ENCODE data around the gene RBM25. TPM values are rescaled to one million over a fixed set of nuclear protein-coding genes. Genes with fewer than 3 reads are reported as not detected.

RBM25 gene
- total and polyA plus RNA-seq, 3 donors from 2014 or later = 30.6 to 132 (median 113) TPM

GRCh38 chr14:73100334-73100733, 42.0 kb downstream of the RBM25 start:
- Histone ChIP-seq H3K27me3 (no peaks in the 10 kb centered on the region), H3K4me1 (no peaks in the 10 kb centered on the region), H3K9me3 (no peaks in the 10 kb centered on the region), H3K4me3 (no peak overlapping the region), H3K36me3 (ENCODE audit: low read depth, missing control alignments) (no peaks in the 10 kb centered on the region), H3K27ac (no peak overlapping the region)
- no peak for DNase-seq
- intact Hi-C loops (cut with DNase I; ENCODE audit: low total_unique reads) = no loop called here
- no peak for TF ChIP-seq POLR2A (IDR thresholded peaks at IDR 0.05)
- TF ChIP-seq, protein P1, sequence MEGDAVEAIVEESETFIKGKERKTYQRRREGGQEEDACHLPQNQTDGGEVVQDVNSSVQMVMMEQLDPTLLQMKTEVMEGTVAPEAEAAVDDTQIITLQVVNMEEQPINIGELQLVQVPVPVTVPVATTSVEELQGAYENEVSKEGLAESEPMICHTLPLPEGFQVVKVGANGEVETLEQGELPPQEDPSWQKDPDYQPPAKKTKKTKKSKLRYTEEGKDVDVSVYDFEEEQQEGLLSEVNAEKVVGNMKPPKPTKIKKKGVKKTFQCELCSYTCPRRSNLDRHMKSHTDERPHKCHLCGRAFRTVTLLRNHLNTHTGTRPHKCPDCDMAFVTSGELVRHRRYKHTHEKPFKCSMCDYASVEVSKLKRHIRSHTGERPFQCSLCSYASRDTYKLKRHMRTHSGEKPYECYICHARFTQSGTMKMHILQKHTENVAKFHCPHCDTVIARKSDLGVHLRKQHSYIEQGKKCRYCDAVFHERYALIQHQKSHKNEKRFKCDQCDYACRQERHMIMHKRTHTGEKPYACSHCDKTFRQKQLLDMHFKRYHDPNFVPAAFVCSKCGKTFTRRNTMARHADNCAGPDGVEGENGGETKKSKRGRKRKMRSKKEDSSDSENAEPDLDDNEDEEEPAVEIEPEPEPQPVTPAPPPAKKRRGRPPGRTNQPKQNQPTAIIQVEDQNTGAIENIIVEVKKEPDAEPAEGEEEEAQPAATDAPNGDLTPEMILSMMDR (IDR thresholded peaks at IDR 0.05) = no peak
- 90 to 92% methylated on average over 4 of the region's 4 CpGs for WGBS, 2 donors

- Histone ChIP-seq H3K4me1 (no peaks in the 10 kb centered on the region), H3K36me3 (ENCODE audit: low read depth, missing control alignments) (no peaks in the 10 kb centered on the region), H3K9me3 (no peaks in the 10 kb centered on the region), H3K27ac (no peak overlapping the region), H3K27me3 (no peaks in the 10 kb centered on the region), H3K4me3 (no peak overlapping the region)
- DNase-seq = no peak
- WGBS, 2 donors = 95% methylated on average over 27 of the region's 27 CpGs
- TF ChIP-seq POLR2A (IDR thresholded peaks at IDR 0.05) = no peak
- TF ChIP-seq, protein P1 (IDR thresholded peaks at IDR 0.05) = no peak
- intact Hi-C loops (cut with DNase I; ENCODE audit: low total_unique reads) = no loop called here
Observed at GRCh38 chr14:73102806-73103497, 44.6 kb downstream of the RBM25 start.

DNA sequence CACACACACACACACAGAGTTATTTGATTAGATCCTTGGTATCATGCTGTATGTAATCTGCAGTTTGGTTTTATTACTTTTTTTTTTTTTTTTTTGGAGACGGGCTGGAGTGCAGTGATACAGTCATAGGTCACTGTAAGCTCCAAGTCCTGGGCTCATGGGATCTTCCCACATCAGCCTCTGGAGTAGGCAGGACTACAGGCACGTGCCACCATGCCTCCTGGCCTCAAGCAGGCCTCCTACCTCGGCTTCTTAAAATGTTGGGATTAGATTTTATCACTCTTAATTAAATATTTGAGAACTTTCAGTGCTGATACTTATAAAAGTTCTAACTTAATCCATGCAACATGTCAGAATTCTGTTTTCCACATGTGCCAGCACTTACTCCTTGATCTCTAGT, 46.7 kb downstream of the RBM25 start:
- intact Hi-C loops (cut with DNase I; ENCODE audit: low total_unique reads) = no loop called here
- H3K36me3 ChIP-seq (ENCODE audit: low read depth, missing control alignments) = no peaks in the 10 kb centered on the region
- WGBS, 2 donors = 90 to 91% methylated on average over 3 of the region's 3 CpGs

DNA sequence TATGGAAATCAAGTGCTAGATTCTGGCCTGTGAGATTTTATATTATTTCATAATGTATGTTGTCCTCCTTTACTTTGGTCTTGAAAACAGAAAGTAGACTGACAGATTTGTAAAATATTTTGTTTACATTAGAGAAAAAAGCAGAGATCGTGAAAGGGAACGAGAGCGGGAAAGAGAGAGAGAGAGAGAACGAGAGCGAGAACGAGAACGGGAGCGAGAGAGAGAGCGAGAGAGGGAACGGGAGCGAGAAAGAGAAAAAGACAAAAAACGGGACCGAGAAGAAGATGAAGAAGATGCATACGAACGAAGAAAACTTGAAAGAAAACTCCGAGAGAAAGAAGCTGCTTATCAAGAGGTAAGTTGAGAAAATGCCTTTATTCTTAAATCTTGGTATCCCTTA, 47.4 kb downstream of the RBM25 start:
- no peak for DNase-seq
- Histone ChIP-seq H3K9me3 (no peaks in the 10 kb centered on the region), H3K36me3 (ENCODE audit: low read depth, missing control alignments) (no peaks in the 10 kb centered on the region), H3K27me3 (no peaks in the 10 kb centered on the region), H3K4me3 (no peak overlapping the region), H3K27ac (no peak overlapping the region), H3K4me1 (no peaks in the 10 kb centered on the region)
- TF ChIP-seq, protein P1 (IDR thresholded peaks at IDR 0.05) = no peak
- TF ChIP-seq POLR2A (IDR thresholded peaks at IDR 0.05) = no peak
- intact Hi-C loops (cut with DNase I; ENCODE audit: low total_unique reads) = no loop called here
- 94 to 95% methylated on average over 16 of the region's 16 CpGs for WGBS, 2 donors

More for the DNA sequence above, 46.7 kb downstream of the RBM25 start:
- no peak overlapping the region for H3K4me3 ChIP-seq
- TF ChIP-seq, protein P1 (IDR thresholded peaks at IDR 0.05) = no peak
- TF ChIP-seq POLR2A (IDR thresholded peaks at IDR 0.05) = no peak
- no peaks in the 10 kb centered on the region for H3K4me1 ChIP-seq
- no peaks in the 10 kb centered on the region for H3K27me3 ChIP-seq
- no peak for DNase-seq
- no peak overlapping the region for H3K27ac ChIP-seq
- no peaks in the 10 kb centered on the region for H3K9me3 ChIP-seq

DNA sequence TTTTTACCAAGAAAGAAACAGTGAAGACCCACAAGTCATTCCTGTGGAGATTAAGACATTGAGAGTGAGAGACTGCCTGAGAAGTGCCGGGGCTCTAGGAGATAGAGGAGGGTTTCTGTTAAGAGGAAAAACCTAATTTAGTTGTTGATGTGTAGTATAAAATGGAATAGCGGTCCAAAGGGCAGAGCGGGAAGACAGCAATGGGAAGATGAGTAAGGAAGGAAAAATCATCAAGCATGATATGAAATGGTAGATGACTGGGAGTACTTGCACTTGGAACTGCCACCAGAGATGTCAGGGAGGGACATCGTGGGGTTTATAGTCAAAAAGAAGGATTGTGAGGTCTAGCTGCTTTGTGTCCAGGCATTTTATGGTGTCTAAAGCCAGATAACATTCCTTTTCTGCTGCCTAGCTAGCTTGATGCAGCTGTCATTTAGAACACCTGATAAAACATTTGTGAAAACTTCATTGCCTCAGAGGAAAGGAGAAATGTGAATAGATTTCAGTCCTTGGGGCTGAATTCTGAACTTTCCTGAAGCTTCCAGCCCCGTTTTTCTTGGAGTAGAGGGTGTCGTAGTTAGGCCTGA, 57.8 kb downstream of the RBM25 start:
- Histone ChIP-seq H3K27me3 (no peaks in the 10 kb centered on the region), H3K9me3 (no peaks in the 10 kb centered on the region), H3K4me3 (no peak overlapping the region), H3K36me3 (ENCODE audit: low read depth, missing control alignments) (no peaks in the 10 kb centered on the region), H3K4me1 (no peaks in the 10 kb centered on the region), H3K27ac (no peak overlapping the region)
- intact Hi-C loops (cut with DNase I; ENCODE audit: low total_unique reads) = no loop called here
- WGBS, 2 donors = 90 to 93% methylated on average over 6 of the region's 6 CpGs
- TF ChIP-seq, protein P1 (IDR thresholded peaks at IDR 0.05) = no peak
- no peak for TF ChIP-seq POLR2A (IDR thresholded peaks at IDR 0.05)
- no peak for DNase-seq

All from testis (tissue), 3 donors.